Adipocyte (in vitro differentiated cells): ENCODE results near the gene PPP5C.
"Not testable (repeated sequence)": the region's sequence is repeated elsewhere in the genome, so short reads cannot be mapped to it uniquely, and the experiment has no call there.

ENCODE experiments used
- DNase-seq: peaks from one replicate; pipeline ENCODE4 v3.0.0-alpha.2; 2015; ENCODE audit warnings: low read depth
- H3K27me3 ChIP-seq: replicated peaks from 2 replicates; pipeline ENCODE4 v1.7.0; 2013; ENCODE audit warnings: mild to moderate bottlenecking, low read length, moderate library complexity; ENCODE audit not compliant: control insufficient read depth, insufficient read depth
- H3K36me3 ChIP-seq: 2 replicates; pipeline ENCODE4 v1.7.0; 2013; ENCODE audit warnings: low read length, mild to moderate bottlenecking, moderate library complexity; ENCODE audit not compliant: control insufficient read depth, insufficient read depth, severe bottlenecking
- H3K4me1 ChIP-seq: 2 replicates; pipeline ENCODE4 v1.7.0; 2013; ENCODE audit warnings: mild to moderate bottlenecking, low read length, moderate library complexity; ENCODE audit not compliant: control insufficient read depth, insufficient read depth
- H3K4me3 ChIP-seq: 2 replicates; pipeline ENCODE4 v1.7.0; 2013; ENCODE audit warnings: mild to moderate bottlenecking, low read length, moderate library complexity
- H3K9ac ChIP-seq: 2 replicates; pipeline ENCODE4 v1.7.0; 2013; ENCODE audit warnings: mild to moderate bottlenecking, low read length, moderate library complexity
- H3K9me3 ChIP-seq: 2 replicates; pipeline ENCODE4 v1.7.0; 2013; ENCODE audit warnings: mild to moderate bottlenecking, low read length, moderate library complexity; ENCODE audit not compliant: control insufficient read depth

PPP5C gene

DNA sequence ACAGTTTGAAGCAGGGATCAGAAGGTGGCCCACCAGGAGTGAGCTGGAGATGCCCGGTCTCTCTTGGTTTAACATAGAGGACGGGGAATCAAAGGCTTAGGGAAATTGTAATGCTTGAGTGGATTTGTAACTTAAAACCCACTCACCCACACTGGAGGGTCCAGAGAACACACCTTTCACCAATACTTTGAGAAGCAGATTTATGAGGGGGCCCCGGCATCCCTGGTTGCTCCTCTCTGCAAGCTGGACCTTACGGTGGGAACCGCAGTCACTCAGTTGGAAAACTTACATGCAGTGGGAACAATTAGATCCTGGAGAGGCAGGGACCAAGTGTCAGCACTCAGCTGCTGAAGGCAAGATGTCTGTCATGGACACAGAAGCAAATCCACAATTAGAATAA lies 20.5 kb downstream of the PPP5C start:
- H3K27me3 ChIP-seq = no peaks in the 10 kb centered on the region
- H3K36me3 ChIP-seq = peaks cover 54% of the 10 kb centered on the region
- H3K9me3 ChIP-seq = no peaks in the 10 kb centered on the region
- H3K4me1 ChIP-seq = no peaks in the 10 kb centered on the region
- no peak overlapping the region for H3K4me3 ChIP-seq
- no peak for DNase-seq
- H3K9ac ChIP-seq = no peak overlapping the region

DNA sequence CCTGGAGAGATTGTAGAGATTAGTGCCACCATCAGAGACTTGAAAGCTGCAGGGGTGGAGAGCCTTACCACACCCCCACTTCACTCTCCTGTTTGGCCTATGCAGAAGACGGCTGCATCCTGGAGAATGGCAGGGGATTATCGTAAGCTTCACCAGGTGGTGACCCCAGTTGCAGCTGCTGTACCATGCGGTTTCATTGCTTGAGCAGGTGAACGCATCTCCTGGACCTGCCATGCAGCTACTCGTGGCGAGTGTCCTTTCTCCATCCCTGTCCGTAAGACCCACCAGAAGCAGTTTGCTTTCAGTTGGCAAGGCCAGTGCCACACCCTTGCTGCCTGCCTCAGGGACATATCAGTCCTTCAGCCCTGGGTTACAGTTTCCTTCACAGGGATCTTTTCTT lies 21.2 kb downstream of the PPP5C start:
- Histone ChIP-seq H3K36me3 (peaks cover 54% of the 10 kb centered on the region), H3K4me1 (peaks cover 5% of the 10 kb centered on the region), H3K9me3 (no peaks in the 10 kb centered on the region), H3K4me3 (no peak overlapping the region), H3K9ac (no peak overlapping the region), H3K27me3 (no peaks in the 10 kb centered on the region)
- no peak for DNase-seq

DNA sequence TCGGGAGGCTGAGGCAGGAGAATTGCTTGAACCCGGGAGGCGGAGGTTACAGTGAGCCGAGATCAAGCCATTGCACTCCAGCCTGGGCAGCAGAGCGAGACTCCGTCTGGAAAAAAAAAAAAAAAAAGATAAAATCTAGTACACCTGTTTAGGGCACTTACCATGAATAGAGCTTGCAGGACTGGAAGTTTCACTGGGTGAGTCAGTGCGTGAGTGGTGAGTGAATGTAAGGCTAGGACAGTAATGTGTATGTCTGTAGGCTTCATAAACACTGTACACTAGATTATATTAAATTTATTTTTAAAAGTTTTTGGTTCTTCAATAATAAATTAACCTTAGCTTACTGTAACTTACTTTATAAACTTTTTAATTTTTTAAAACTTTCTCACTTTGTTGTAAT lies 22.9 kb downstream of the PPP5C start:
- Histone ChIP-seq H3K9ac (no peak overlapping the region), H3K4me1 (peaks cover 16% of the 10 kb centered on the region), H3K27me3 (no peaks in the 10 kb centered on the region), H3K9me3 (no peaks in the 10 kb centered on the region), H3K4me3 (no peak overlapping the region), H3K36me3 (peaks cover 41% of the 10 kb centered on the region)
- DNase-seq = no peak

DNA sequence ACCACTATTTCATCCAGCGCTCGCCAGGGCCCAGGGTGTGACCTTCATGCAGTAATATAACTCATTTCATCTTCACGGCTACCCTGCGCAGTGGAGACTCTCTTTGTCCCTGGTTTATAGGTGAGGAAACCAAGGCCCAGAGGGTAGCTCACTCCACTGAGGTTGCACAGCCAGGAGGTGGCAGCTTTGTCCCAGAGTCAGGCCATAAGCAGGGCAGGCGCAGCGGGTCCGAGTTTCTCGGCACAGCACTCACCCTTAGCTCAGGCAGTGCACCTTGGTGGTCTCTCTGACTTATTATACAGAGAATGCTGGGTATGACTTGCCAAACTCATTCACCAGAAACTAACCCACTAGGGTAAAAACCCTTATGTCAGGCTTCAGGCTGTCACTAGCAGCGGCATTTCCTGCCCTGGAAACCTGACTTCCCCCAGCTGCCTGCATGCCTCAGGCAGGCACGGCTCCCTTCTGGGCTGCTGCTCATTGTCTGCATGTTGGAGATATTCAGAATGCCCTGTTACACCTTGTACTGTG lies 24.5 kb downstream of the PPP5C start:
- H3K9me3 ChIP-seq = no peaks in the 10 kb centered on the region
- DNase-seq = peak; percentile 35
- H3K4me3 ChIP-seq = no peak overlapping the region
- peaks cover 16% of the 10 kb centered on the region for H3K4me1 ChIP-seq
- peaks cover 41% of the 10 kb centered on the region for H3K36me3 ChIP-seq
- H3K9ac ChIP-seq = no peak overlapping the region
- no peaks in the 10 kb centered on the region for H3K27me3 ChIP-seq

DNA sequence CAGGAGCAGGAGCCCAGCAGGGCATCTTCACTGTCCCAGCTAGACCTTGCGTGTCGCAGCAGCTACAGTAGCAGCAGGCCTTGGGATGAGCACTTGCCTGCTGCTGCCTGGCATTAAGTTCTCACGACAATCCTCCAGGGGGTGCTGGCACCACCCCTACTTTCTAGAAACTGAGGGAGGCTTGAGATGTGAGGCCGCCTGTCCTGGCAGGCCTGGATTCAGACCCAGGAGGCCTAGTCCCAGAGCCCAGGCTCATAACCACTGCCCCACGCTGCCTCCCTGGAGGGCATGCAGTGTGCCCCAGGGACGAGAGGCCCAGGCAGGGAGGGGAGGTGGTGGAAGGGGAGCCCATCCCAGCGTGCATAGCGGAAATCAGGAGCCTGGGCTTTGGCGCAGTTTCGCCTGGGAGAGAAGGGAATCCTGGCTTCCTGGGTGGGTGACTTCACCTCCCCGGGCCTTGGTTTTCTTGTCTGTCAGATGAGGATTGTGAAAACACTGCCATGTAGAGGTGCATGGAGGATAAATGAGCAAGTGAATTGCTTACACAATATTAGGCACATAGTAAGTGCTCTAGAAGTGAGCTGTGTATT lies 26.1 kb downstream of the PPP5C start:
- Histone ChIP-seq H3K36me3 (peaks cover 44% of the 10 kb centered on the region), H3K4me3 (no peak overlapping the region), H3K9ac (peak overlapping the region; percentile 69), H3K9me3 (no peaks in the 10 kb centered on the region), H3K27me3 (no peaks in the 10 kb centered on the region), H3K4me1 (peaks cover 30% of the 10 kb centered on the region)
- DNase-seq = peak; percentile 66

GRCh38 chr19:46373491-46374359 lies 26.8 kb downstream of the PPP5C start:
- peaks cover 34% of the 10 kb centered on the region for H3K4me1 ChIP-seq
- no peak overlapping the region for H3K4me3 ChIP-seq
- peaks cover 37% of the 10 kb centered on the region for H3K36me3 ChIP-seq
- H3K9ac ChIP-seq = peak overlapping the region; percentile 69
- no peaks in the 10 kb centered on the region for H3K27me3 ChIP-seq
- no peaks in the 10 kb centered on the region for H3K9me3 ChIP-seq
- peak; percentile 64 for DNase-seq

DNA sequence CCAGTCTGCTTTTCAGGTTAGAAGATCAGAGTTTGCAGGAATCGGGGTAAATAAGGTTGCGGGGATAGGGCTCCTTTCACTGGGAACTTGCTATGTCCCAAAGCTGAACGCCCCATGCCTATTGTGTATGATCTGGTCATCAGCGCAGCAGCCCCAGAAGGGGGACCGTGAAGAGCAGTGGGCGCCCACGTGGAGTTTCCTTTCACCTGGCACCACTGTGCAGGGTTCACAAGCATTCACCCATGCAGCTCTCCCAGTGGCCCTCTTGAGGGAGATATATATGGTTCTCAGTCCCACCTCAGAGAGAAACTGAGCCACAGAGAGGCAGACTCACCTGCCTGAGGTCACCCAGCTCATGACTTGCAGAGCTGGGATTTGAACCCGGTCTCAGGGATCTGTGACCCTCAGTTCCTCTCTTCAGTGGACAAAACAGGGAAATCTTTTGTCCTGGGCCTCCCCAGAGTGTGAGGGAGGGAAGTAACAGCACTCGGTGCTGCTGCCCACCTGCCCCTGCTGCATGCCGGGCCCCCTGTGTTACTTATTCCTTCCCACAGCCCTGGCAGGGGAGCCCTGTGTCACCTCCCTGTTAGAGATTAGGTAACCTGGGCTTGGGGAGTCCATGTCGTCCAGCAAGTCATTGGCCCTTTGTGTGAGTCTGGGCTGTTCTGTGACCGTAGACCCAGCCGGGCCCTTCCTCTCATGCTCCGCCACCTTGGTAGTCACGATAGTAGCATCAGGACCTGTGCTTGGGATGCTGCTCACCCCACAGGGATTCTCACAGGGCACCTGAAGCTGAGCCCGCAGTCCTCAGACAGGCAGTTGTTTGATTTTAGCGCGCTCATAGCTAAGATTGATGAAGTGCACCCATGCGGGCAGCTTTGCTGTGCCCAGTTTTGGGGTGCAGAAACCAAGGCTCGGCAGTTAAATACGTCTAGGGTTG lies 27.9 kb downstream of the PPP5C start:
- no peaks in the 10 kb centered on the region for H3K9me3 ChIP-seq
- H3K4me3 ChIP-seq = no peak overlapping the region
- H3K4me1 ChIP-seq = peaks cover 40% of the 10 kb centered on the region
- no peak for DNase-seq
- no peak overlapping the region for H3K9ac ChIP-seq
- no peaks in the 10 kb centered on the region for H3K27me3 ChIP-seq
- peaks cover 35% of the 10 kb centered on the region for H3K36me3 ChIP-seq

DNA sequence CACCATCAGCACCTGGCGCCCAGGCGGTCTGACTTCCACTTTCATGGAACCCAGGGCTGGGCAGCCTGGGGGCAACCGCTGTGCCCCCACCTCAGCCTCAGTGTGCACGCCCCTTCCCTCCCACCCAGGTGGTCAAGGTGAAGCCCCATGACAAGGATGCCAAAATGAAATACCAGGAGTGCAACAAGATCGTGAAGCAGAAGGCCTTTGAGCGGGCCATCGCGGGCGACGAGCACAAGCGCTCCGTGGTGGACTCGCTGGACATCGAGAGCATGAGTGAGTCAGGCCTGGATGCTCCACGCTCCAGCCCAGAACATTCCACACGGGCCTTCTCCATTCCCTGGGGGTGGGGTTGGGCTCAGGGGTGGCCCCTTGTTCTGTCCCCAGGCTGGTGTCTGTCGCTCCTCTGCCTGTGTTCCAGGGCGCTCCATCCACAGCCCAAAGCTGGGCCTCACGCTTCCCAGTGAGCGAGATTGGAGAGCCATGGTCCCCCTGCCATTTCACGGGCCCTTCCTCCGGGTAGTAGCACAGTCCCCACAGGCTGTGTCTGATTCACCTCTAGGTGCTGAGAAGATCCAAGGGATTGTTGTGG lies 28.7 kb downstream of the PPP5C start:
- H3K36me3 ChIP-seq = peaks cover 37% of the 10 kb centered on the region
- not testable (repeated sequence) for DNase-seq, H3K27me3 ChIP-seq, H3K9ac ChIP-seq, H3K4me3 ChIP-seq, H3K9me3 ChIP-seq
- peaks cover 40% of the 10 kb centered on the region for H3K4me1 ChIP-seq

- peaks cover 41% of the 10 kb centered on the region for H3K4me1 ChIP-seq
- peaks cover 41% of the 10 kb centered on the region for H3K36me3 ChIP-seq
- H3K9me3 ChIP-seq = no peaks in the 10 kb centered on the region
- H3K9ac ChIP-seq = no peak overlapping the region
- no peak for DNase-seq
- H3K27me3 ChIP-seq = no peaks in the 10 kb centered on the region
- H3K4me3 ChIP-seq = no peak overlapping the region
Measured at GRCh38 chr19:46376241-46377153, 29.6 kb downstream of the PPP5C start.

GRCh38 chr19:46378268-46378667 lies 31.4 kb downstream of the PPP5C start:
- H3K9me3 ChIP-seq = no peaks in the 10 kb centered on the region
- peak overlapping the region; percentile 64 for H3K4me3 ChIP-seq
- no peaks in the 10 kb centered on the region for H3K27me3 ChIP-seq
- peaks cover 44% of the 10 kb centered on the region for H3K4me1 ChIP-seq
- H3K9ac ChIP-seq = peak overlapping the region; percentile 80
- H3K36me3 ChIP-seq = peaks cover 58% of the 10 kb centered on the region
- peak; percentile 94 for DNase-seq
